HEK293 (cell line): ENCODE measurements around the gene C1QTNF2.

ENCODE experiments used
- CTCF ChIA-PET: fragments of 350-600 bp; formaldehyde crosslinking; extraction: SDS; loops from one replicate; lab custom pipeline; 2021; ENCODE audit warnings: antibody characterized with exemption; lab: Yijun Ruan, JAX
- POLR2A ChIA-PET: fragments of 300-600 bp; formaldehyde crosslinking; extraction: SDS; loops from one replicate; lab custom pipeline; 2020; ENCODE audit warnings: antibody characterized with exemption, inconsistent platforms; lab: Yijun Ruan, JAX
- H3K27ac ChIP-seq: fragments of 200-500 bp; sonication (Bioruptor generic); 2 replicates; pipeline ENCODE4 v1.5.1; 2014; ENCODE audit warnings: low read depth, low read length, control low read depth, inconsistent platforms; ENCODE audit errors: extremely low read depth
- H3K36me3 ChIP-seq, 2 experiments: fragments of 200-500 bp in 1 of 2; sonication (Bioruptor generic) in 1 of 2; 1 replicate in 1 of 2; 2 replicates in 1 of 2; pipeline ENCODE4 v1.5.1; 2014 to 2017; ENCODE audit warnings: inconsistent platforms in 2 of 2, low read length in 2 of 2; ENCODE audit not compliant: control insufficient read depth in 2 of 2, insufficient read depth in 1 of 2
- H3K4me1 ChIP-seq: fragments of 200-500 bp; sonication (Bioruptor generic); 2 replicates; pipeline ENCODE4 v1.5.1; 2014; ENCODE audit warnings: mild to moderate bottlenecking, low read length, inconsistent platforms; ENCODE audit not compliant: control insufficient read depth, insufficient read depth
- H3K4me3 ChIP-seq: 2 replicates; pipeline ENCODE4 v1.5.1; 2011; ENCODE audit warnings: low read depth, mild to moderate bottlenecking, control low read depth, low read length, moderate library complexity
- H3K9me3 ChIP-seq: fragments of 200-500 bp; sonication (Bioruptor generic); 2 replicates; pipeline ENCODE4 v1.5.1; 2014; ENCODE audit warnings: low read depth, low read length, inconsistent platforms; ENCODE audit not compliant: control insufficient read depth, insufficient read depth
- ELK4 ChIP-seq: IDR thresholded peaks from 2 replicates; pipeline ENCODE4 v1.6.1; 2011; ENCODE audit warnings: mild to moderate bottlenecking, low read depth, low read length, borderline replicate concordance
- REST ChIP-seq: fragments of 450-650 bp; formaldehyde crosslinking; IDR thresholded peaks from 2 replicates; pipeline ENCODE4 v1.5.1; 2016; ENCODE audit warnings: missing biosample characterization, missing genetic modification characterization
- SETDB1 ChIP-seq: IDR thresholded peaks from one replicate; pipeline ENCODE4 v1.6.1; 2017; ENCODE audit warnings: mild to moderate bottlenecking, low read length, moderate library complexity, mixed read lengths; ENCODE audit not compliant: insufficient read length
- SP7 ChIP-seq: fragments of 450-650 bp; formaldehyde crosslinking; IDR thresholded peaks from 2 replicates; pipeline ENCODE4 v1.5.1; 2016; ENCODE audit warnings: missing biosample characterization, missing genetic modification characterization
- ZBTB17 ChIP-seq: fragments of 450-650 bp; formaldehyde crosslinking; IDR thresholded peaks from 2 replicates; pipeline ENCODE4 v1.5.1; 2016; ENCODE audit warnings: missing biosample characterization, missing genetic modification characterization
- ZIC2 ChIP-seq: fragments of 450-650 bp; formaldehyde crosslinking; IDR thresholded peaks from 2 replicates; pipeline ENCODE4 v1.5.1; 2016; ENCODE audit warnings: missing biosample characterization, missing genetic modification characterization
- ZNF138 ChIP-seq: fragments of 450-650 bp; formaldehyde crosslinking; IDR thresholded peaks from 2 replicates; pipeline ENCODE4 v1.5.1; 2016; ENCODE audit warnings: missing biosample characterization, missing genetic modification characterization, borderline replicate concordance
- ZNF146 ChIP-seq: fragments of 450-650 bp; formaldehyde crosslinking; IDR thresholded peaks from 2 replicates; pipeline ENCODE4 v1.5.1; 2016; ENCODE audit warnings: missing biosample characterization, missing genetic modification characterization
- ZNF19 ChIP-seq: fragments of 450-650 bp; formaldehyde crosslinking; IDR thresholded peaks from 2 replicates; pipeline ENCODE4; 2016; ENCODE audit warnings: missing biosample characterization, missing genetic modification characterization, low read depth
- ZNF202 ChIP-seq: fragments of 450-650 bp; formaldehyde crosslinking; IDR thresholded peaks from 2 replicates; pipeline ENCODE4 v1.5.1; 2016; ENCODE audit warnings: missing biosample characterization, missing genetic modification characterization, borderline replicate concordance
- ZNF280C ChIP-seq: fragments of 450-650 bp; formaldehyde crosslinking; IDR thresholded peaks from 2 replicates; pipeline ENCODE4 v1.5.1; 2016; ENCODE audit warnings: missing biosample characterization, missing genetic modification characterization
- ZNF280D ChIP-seq: fragments of 450-650 bp; formaldehyde crosslinking; IDR thresholded peaks from 2 replicates; pipeline ENCODE4 v1.5.1; 2016; ENCODE audit warnings: missing biosample characterization, missing genetic modification characterization
- ZNF350 ChIP-seq: fragments of 450-650 bp; formaldehyde crosslinking; IDR thresholded peaks from 2 replicates; pipeline ENCODE4 v1.5.0; 2017; ENCODE audit warnings: missing biosample characterization, mild to moderate bottlenecking, missing genetic modification characterization
- ZNF366 ChIP-seq: fragments of 450-650 bp; formaldehyde crosslinking; conservative IDR thresholded peaks from 2 replicates; pipeline ENCODE4 v1.5.1; 2016; ENCODE audit warnings: missing biosample characterization, missing genetic modification characterization
- ZNF394 ChIP-seq: fragments of 450-650 bp; formaldehyde crosslinking; IDR thresholded peaks from 2 replicates; pipeline ENCODE4 v1.5.1; 2016; ENCODE audit warnings: missing biosample characterization, missing genetic modification characterization, mild to moderate bottlenecking, moderate library complexity, borderline replicate concordance
- ZNF398 ChIP-seq: fragments of 450-650 bp; formaldehyde crosslinking; IDR thresholded peaks from 2 replicates; pipeline ENCODE4 v1.5.1; 2017; ENCODE audit warnings: missing biosample characterization, missing genetic modification characterization
- ZNF580 ChIP-seq: fragments of 450-650 bp; formaldehyde crosslinking; IDR thresholded peaks from 2 replicates; pipeline ENCODE4 v1.5.1; 2016; ENCODE audit warnings: missing biosample characterization, missing genetic modification characterization
- ZNF621 ChIP-seq: fragments of 450-650 bp; formaldehyde crosslinking; IDR thresholded peaks from 2 replicates; pipeline ENCODE4 v1.5.1; 2017; ENCODE audit warnings: missing biosample characterization, missing genetic modification characterization
- ZNF670 ChIP-seq: fragments of 450-650 bp; formaldehyde crosslinking; IDR thresholded peaks from 2 replicates; pipeline ENCODE4 v1.5.1; 2016; ENCODE audit warnings: missing biosample characterization, missing genetic modification characterization, low read depth
- ZNF768 ChIP-seq: fragments of 450-650 bp; formaldehyde crosslinking; IDR thresholded peaks from 2 replicates; pipeline ENCODE4 v1.5.1; 2018; ENCODE audit warnings: missing biosample characterization, mild to moderate bottlenecking, missing genetic modification characterization
- ZSCAN16 ChIP-seq: fragments of 450-650 bp; formaldehyde crosslinking; IDR thresholded peaks from 2 replicates; pipeline ENCODE4 v1.5.1; 2016; ENCODE audit warnings: missing biosample characterization, missing genetic modification characterization

Gene C1QTNF2

GRCh38 chr5:160378330-160378729 lies 7.9 kb upstream of the C1QTNF2 start:
- H3K9me3 ChIP-seq, result no peaks in the 10 kb centered on the region
- no peak overlapping the region for H3K27ac ChIP-seq
- TF ChIP-seq ZBTB17 (tag by site-specific recombination) (no peak), ZNF146 (tag by site-specific recombination) (no peak), ZNF768 (tag by site-specific recombination) (no peak), SP7 (no peak)
- H3K4me3 ChIP-seq, result no peak overlapping the region
- H3K36me3 ChIP-seq, result no peaks in the 10 kb centered on the region
- ChIA-PET POLR2A (no interaction called here), CTCF (interaction anchor here (0.6 to 2.8 kb wide), 3 partner anchors 12 to 1062 kb away, joined by 3 to 12 read pairs (median 4); no protein-coding TSS in a partner anchor)
- no peaks in the 10 kb centered on the region for H3K4me1 ChIP-seq

- POLR2A ChIA-PET, result interaction anchor here (0.6 kb wide), 1 partner anchor 22 kb away, joined by 3 read pairs; no protein-coding TSS in a partner anchor
- CTCF ChIA-PET, result interaction anchor here (0.7 to 2.8 kb wide), 2 partner anchors 13 to 1061 kb away, joined by 3 to 12 read pairs; no protein-coding TSS in a partner anchor
- no peaks in the 10 kb centered on the region for H3K36me3 ChIP-seq
- no peaks in the 10 kb centered on the region for H3K9me3 ChIP-seq
- H3K27ac ChIP-seq, result no peak overlapping the region
- no peak overlapping the region for H3K4me3 ChIP-seq
- H3K4me1 ChIP-seq, result no peaks in the 10 kb centered on the region
- TF ChIP-seq ZNF394, result no peak
- TF ChIP-seq REST (tag by site-specific recombination), result no peak
- no peak for TF ChIP-seq ZNF138 (tag by site-specific recombination)
- TF ChIP-seq ZIC2 (tag by site-specific recombination), result no peak
- no peak for TF ChIP-seq ZNF366 (tag by site-specific recombination)
- no peak for TF ChIP-seq ZNF580 (tag by site-specific recombination)
- TF ChIP-seq ZNF280D (tag by site-specific recombination), result no peak
- TF ChIP-seq ELK4, result no peak
- TF ChIP-seq ZNF350 (tag by site-specific recombination), result no peak
- TF ChIP-seq ZNF202 (tag by site-specific recombination), result no peak
- no peak for TF ChIP-seq ZNF670 (tag by site-specific recombination)
- TF ChIP-seq ZNF280C (tag by site-specific recombination), result no peak
- no peak for TF ChIP-seq ZNF19 (tag by site-specific recombination)
- TF ChIP-seq ZNF398 (tag by site-specific recombination), result no peak
- no peak for TF ChIP-seq ZSCAN16 (tag by site-specific recombination)
- TF ChIP-seq SETDB1, result no peak
- no peak for TF ChIP-seq ZNF621 (tag by site-specific recombination)
Observed at GRCh38 chr5:160377651-160378050, 7.2 kb upstream of the C1QTNF2 start.
